Prostate gland (tissue), 2 donors: Measurements from ENCODE around the gene MYADML2.

Source experiments
- CTCF ChIP-seq, 4 experiments: fragments of 200-600 bp in 2 of 4; fragments of 450-650 bp in 2 of 4; sonication (generic) in 2 of 4; IDR thresholded peaks; 1 replicate in 3 of 4; 2 replicates in 1 of 4; pipeline ENCODE4 v1.5.1; 2016 to 2019; ENCODE audit warnings: antibody characterized with exemption in 4 of 4, mild to moderate bottlenecking in 2 of 4, moderate library complexity in 2 of 4
- POLR2A ChIP-seq: fragments of 450-650 bp; IDR thresholded peaks from one replicate; pipeline ENCODE4 v1.6.1; 2016; ENCODE audit warnings: antibody characterized with exemption, mild to moderate bottlenecking
- POLR2AphosphoS5 ChIP-seq: sonication (generic); formaldehyde crosslinking; IDR thresholded peaks from one replicate; pipeline ENCODE4 v1.6.1; 2017; ENCODE audit warnings: antibody characterized with exemption

- TF ChIP-seq CTCF (IDR thresholded peaks at IDR 0.05): no peak
- TF ChIP-seq POLR2A: no peak
- no peak for TF ChIP-seq POLR2AphosphoS5
Measured at GRCh38 chr17:81907219-81908145, 39.6 kb downstream of the MYADML2 start.
